Globus pallidus (tissue), 1 donor: Measurements from ENCODE around the gene SDS.

Experiments used
- DNase-seq: peaks from one replicate; pipeline ENCODE4 v3.0.0-alpha.2; 2015; ENCODE audit warnings: low spot score

SDS gene

DNA sequence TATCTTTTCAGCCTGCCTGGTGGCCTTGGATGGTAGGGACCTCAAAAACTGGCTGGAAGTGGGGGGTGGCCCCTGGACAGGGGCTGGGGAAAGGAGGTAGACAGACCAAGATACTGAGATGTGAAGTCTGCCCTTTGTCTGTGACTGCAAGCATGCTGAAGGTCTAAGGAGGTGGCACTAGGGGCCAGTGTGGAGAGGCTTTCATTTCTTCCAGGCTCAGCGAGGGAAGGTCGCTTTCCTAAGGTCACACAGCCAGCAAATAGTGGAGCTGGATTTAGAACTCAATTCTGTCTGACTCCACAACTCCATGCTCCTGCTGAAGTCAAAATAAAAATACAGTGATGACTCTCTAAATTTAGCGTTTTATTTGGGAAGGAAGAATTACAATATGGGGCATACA is 56.6 kb downstream of the SDS start:
- DNase-seq: no peak

GRCh38 chr12:113346353-113346752 is 57.3 kb downstream of the SDS start:
- no peak for DNase-seq

- no peak for DNase-seq
Observed at GRCh38 chr12:113345318-113345717, 58.4 kb downstream of the SDS start.
